Measurements from ENCODE around the gene LINS1. TPM values are rescaled to one million over a fixed set of nuclear protein-coding genes. Genes with fewer than 3 reads are reported as not detected.

The LINS1 gene
- total and polyA plus RNA-seq, 10 of the 15 experiments (the other 5 are each of a cell fraction or from before 2014, with no cell fraction given), result 13.5 to 33.1 (median 20.3) TPM

GRCh38 chr15:100553468-100553867, 48.5 kb downstream of the LINS1 start:
- RAD21 ChIA-PET (ENCODE audit: unreplicated experiment), result no interaction called here
- TF ChIP-seq ETV6 (conservative IDR thresholded peaks at IDR 0.05 in 1 of 2, IDR thresholded peaks at IDR 0.05 in 1 of 2; ENCODE audit: borderline replicate concordance in 1 of 2, low read depth in 1 of 2), result no peak
- TF ChIP-seq NR2F1 (conservative IDR thresholded peaks at IDR 0.05), result no peak
- TF ChIP-seq EED (IDR thresholded peaks at IDR 0.05; ENCODE audit: low read depth), result no peak
- TF ChIP-seq ESRRA (IDR thresholded peaks at IDR 0.05; ENCODE audit: low read length), result no peak
- TF ChIP-seq, protein P1, sequence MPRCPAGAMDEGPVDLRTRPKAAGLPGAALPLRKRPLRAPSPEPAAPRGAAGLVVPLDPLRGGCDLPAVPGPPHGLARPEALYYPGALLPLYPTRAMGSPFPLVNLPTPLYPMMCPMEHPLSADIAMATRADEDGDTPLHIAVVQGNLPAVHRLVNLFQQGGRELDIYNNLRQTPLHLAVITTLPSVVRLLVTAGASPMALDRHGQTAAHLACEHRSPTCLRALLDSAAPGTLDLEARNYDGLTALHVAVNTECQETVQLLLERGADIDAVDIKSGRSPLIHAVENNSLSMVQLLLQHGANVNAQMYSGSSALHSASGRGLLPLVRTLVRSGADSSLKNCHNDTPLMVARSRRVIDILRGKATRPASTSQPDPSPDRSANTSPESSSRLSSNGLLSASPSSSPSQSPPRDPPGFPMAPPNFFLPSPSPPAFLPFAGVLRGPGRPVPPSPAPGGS (IDR thresholded peaks at IDR 0.05; ENCODE audit: borderline replicate concordance, insufficient read depth, low read depth, low read length, poor library complexity, severe bottlenecking), result no peak
- TF ChIP-seq ATF7 (IDR thresholded peaks at IDR 0.05; ENCODE audit: low read depth), result no peak
- TF ChIP-seq BRCA1 (IDR thresholded peaks at IDR 0.05; ENCODE audit: low read depth, low read length), result no peak
- no peak for TF ChIP-seq MTA2 (IDR thresholded peaks at IDR 0.05; ENCODE audit: low read depth)
- TF ChIP-seq, protein P2, sequence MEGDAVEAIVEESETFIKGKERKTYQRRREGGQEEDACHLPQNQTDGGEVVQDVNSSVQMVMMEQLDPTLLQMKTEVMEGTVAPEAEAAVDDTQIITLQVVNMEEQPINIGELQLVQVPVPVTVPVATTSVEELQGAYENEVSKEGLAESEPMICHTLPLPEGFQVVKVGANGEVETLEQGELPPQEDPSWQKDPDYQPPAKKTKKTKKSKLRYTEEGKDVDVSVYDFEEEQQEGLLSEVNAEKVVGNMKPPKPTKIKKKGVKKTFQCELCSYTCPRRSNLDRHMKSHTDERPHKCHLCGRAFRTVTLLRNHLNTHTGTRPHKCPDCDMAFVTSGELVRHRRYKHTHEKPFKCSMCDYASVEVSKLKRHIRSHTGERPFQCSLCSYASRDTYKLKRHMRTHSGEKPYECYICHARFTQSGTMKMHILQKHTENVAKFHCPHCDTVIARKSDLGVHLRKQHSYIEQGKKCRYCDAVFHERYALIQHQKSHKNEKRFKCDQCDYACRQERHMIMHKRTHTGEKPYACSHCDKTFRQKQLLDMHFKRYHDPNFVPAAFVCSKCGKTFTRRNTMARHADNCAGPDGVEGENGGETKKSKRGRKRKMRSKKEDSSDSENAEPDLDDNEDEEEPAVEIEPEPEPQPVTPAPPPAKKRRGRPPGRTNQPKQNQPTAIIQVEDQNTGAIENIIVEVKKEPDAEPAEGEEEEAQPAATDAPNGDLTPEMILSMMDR (IDR thresholded peaks at IDR 0.05 in 2 of 3, conservative IDR thresholded peaks at IDR 0.05 in 1 of 3; ENCODE audit: control insufficient read depth in 2 of 3, extremely low read depth in 1 of 3, insufficient read depth in 1 of 3, low read depth in 3 of 3, low read length in 3 of 3), result no peak
- TF ChIP-seq RCOR1 (conservative IDR thresholded peaks at IDR 0.05; ENCODE audit: low read depth, low read length), result no peak
- no peak for TF ChIP-seq E2F4 (IDR thresholded peaks at IDR 0.05; ENCODE audit: low read depth, low read length)
- TF ChIP-seq, protein P3, sequence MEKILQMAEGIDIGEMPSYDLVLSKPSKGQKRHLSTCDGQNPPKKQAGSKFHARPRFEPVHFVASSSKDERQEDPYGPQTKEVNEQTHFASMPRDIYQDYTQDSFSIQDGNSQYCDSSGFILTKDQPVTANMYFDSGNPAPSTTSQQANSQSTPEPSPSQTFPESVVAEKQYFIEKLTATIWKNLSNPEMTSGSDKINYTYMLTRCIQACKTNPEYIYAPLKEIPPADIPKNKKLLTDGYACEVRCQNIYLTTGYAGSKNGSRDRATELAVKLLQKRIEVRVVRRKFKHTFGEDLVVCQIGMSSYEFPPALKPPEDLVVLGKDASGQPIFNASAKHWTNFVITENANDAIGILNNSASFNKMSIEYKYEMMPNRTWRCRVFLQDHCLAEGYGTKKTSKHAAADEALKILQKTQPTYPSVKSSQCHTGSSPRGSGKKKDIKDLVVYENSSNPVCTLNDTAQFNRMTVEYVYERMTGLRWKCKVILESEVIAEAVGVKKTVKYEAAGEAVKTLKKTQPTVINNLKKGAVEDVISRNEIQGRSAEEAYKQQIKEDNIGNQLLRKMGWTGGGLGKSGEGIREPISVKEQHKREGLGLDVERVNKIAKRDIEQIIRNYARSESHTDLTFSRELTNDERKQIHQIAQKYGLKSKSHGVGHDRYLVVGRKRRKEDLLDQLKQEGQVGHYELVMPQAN (conservative IDR thresholded peaks at IDR 0.05), result no peak
- no peak for TF ChIP-seq ZBED1 (IDR thresholded peaks at IDR 0.05; ENCODE audit: borderline replicate concordance)
- TF ChIP-seq BCL11A (IDR thresholded peaks at IDR 0.05; ENCODE audit: low read depth, low read length), result no peak
- TF ChIP-seq, protein P4, sequence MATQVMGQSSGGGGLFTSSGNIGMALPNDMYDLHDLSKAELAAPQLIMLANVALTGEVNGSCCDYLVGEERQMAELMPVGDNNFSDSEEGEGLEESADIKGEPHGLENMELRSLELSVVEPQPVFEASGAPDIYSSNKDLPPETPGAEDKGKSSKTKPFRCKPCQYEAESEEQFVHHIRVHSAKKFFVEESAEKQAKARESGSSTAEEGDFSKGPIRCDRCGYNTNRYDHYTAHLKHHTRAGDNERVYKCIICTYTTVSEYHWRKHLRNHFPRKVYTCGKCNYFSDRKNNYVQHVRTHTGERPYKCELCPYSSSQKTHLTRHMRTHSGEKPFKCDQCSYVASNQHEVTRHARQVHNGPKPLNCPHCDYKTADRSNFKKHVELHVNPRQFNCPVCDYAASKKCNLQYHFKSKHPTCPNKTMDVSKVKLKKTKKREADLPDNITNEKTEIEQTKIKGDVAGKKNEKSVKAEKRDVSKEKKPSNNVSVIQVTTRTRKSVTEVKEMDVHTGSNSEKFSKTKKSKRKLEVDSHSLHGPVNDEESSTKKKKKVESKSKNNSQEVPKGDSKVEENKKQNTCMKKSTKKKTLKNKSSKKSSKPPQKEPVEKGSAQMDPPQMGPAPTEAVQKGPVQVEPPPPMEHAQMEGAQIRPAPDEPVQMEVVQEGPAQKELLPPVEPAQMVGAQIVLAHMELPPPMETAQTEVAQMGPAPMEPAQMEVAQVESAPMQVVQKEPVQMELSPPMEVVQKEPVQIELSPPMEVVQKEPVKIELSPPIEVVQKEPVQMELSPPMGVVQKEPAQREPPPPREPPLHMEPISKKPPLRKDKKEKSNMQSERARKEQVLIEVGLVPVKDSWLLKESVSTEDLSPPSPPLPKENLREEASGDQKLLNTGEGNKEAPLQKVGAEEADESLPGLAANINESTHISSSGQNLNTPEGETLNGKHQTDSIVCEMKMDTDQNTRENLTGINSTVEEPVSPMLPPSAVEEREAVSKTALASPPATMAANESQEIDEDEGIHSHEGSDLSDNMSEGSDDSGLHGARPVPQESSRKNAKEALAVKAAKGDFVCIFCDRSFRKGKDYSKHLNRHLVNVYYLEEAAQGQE (IDR thresholded peaks at IDR 0.05; ENCODE audit: low read depth, low read length), result no peak

More at GRCh38 chr15:100553468-100553867, 48.5 kb downstream of the LINS1 start:
- DNase-seq (ENCODE audit: low read depth, low spot score) (no peak), FAIRE-seq (no peak), ATAC-seq (no peak)
- CTCF ChIA-PET, result no interaction called here
- H2AFZ ChIP-seq (ENCODE audit: control insufficient read depth, low read depth, low read length), result no peak overlapping the region
- POLR2A ChIA-PET, result no interaction called here
- no peak overlapping the region for H3K9ac ChIP-seq (ENCODE audit: control insufficient read depth, insufficient read depth, low read length)
- no peaks in the 10 kb centered on the region for H3K4me1 ChIP-seq (ENCODE audit: control insufficient read depth, insufficient read depth, low read length)
- 91% methylated on average over 16 of the region's 16 CpGs for WGBS (ENCODE audit: insufficient coverage, insufficient replicate concordance, low lambda C conversion rate, missing lambda C conversion rate)
- intact Hi-C loops (cut with micrococcal nuclease; ENCODE audit: unreplicated experiment) (no loop called here), in situ Hi-C loops (cut with MboI) (no loop called here)
- no peak overlapping the region for H3K27ac ChIP-seq (ENCODE audit: control insufficient read depth, insufficient read depth)
- no peaks in the 10 kb centered on the region for H3K27me3 ChIP-seq (replicated peaks in 1 of 2; ENCODE audit: control insufficient read depth in 2 of 2, insufficient read depth in 2 of 2, low read length in 1 of 2)
- TSS peak; percentile 47 for BruUV-seq (replicated peaks)
- H3K79me2 ChIP-seq (ENCODE audit: control insufficient read depth, insufficient read depth, low read length), result no peaks in the 10 kb centered on the region
- SMC1A ChIA-PET (ENCODE audit: uncharacterized antibody, unreplicated experiment), result interaction anchor here (0.7 kb wide), 1 partner anchor 899 kb away, joined by 3 read pairs; no protein-coding TSS in a partner anchor
- no peaks in the 10 kb centered on the region for H4K20me1 ChIP-seq (ENCODE audit: control insufficient read depth, insufficient read depth)
- H3K36me3 ChIP-seq (ENCODE audit: control insufficient read depth in 2 of 2, insufficient read depth in 2 of 2, low read length in 1 of 2), result no peaks in the 10 kb centered on the region
- no peak overlapping the region for H3K4me2 ChIP-seq (ENCODE audit: control insufficient read depth, insufficient read depth)
- H3K4me3 ChIP-seq, result no peak overlapping the region
- H3K9me3 ChIP-seq (replicated peaks; ENCODE audit: control insufficient read depth, insufficient read depth, low read length), result no peaks in the 10 kb centered on the region; the same call in 2 of the 3 replicates
